GM20431 (cell line): ENCODE data around the gene SRSF9.

Source experiments
- in situ Hi-C: fragments of 300-500 bp; cut with MseI, MboI; formaldehyde crosslinking; loops from one replicate; pipeline ENCODE4 v1.15.0; 2020; ENCODE audit warnings: low sequenced_read_pairs; ENCODE audit not compliant: unreplicated experiment

Gene SRSF9

GRCh38 chr12:120417917-120418580, 51.5 kb downstream of the SRSF9 start:
- in situ Hi-C loops = no loop called here

GRCh38 chr12:120416490-120417216, 52.9 kb downstream of the SRSF9 start:
- in situ Hi-C loops = no loop called here

GRCh38 chr12:120413901-120414695, 55.5 kb downstream of the SRSF9 start:
- in situ Hi-C loops = no loop called here

GRCh38 chr12:120412421-120412820, 57.1 kb downstream of the SRSF9 start:
- in situ Hi-C loops = no loop called here
